GM12801 (cell line): ENCODE measurements around the gene MFN2.

Experiments used
- TF ChIP-seq, protein P1 (sequence below): IDR thresholded peaks from one replicate; pipeline ENCODE4 v1.5.1; 2011; ENCODE audit warnings: control low read depth; ENCODE audit not compliant: insufficient read length; ENCODE audit errors: extremely low read depth

The MFN2 gene

GRCh38 chr1:11940260-11940921 lies 39.9 kb upstream of the MFN2 start:
- TF ChIP-seq, protein P1, sequence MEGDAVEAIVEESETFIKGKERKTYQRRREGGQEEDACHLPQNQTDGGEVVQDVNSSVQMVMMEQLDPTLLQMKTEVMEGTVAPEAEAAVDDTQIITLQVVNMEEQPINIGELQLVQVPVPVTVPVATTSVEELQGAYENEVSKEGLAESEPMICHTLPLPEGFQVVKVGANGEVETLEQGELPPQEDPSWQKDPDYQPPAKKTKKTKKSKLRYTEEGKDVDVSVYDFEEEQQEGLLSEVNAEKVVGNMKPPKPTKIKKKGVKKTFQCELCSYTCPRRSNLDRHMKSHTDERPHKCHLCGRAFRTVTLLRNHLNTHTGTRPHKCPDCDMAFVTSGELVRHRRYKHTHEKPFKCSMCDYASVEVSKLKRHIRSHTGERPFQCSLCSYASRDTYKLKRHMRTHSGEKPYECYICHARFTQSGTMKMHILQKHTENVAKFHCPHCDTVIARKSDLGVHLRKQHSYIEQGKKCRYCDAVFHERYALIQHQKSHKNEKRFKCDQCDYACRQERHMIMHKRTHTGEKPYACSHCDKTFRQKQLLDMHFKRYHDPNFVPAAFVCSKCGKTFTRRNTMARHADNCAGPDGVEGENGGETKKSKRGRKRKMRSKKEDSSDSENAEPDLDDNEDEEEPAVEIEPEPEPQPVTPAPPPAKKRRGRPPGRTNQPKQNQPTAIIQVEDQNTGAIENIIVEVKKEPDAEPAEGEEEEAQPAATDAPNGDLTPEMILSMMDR = no peak

DNA sequence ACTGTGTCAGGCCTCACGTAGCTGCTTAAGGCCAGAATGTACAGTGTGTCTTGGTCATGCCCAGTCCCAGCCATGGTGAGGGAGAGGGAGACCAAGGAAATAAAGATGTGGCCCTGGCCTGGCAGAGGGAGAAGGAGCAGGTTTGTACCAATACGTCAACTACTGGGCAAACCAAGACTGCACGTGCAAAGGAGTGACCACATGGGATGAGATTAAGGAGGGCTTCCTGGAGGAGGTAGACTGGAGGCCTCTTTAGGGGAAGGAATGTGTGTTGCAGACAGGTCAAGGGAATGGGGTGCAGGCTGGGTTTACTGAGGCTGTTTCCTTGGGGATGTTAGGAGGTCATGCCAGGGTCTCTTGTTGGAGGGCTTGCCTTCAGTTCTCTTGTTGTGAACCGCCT lies 38.0 kb upstream of the MFN2 start:
- TF ChIP-seq, protein P1 = no peak

GRCh38 chr1:11943619-11944018 lies 36.6 kb upstream of the MFN2 start:
- TF ChIP-seq, protein P1 = no peak

DNA sequence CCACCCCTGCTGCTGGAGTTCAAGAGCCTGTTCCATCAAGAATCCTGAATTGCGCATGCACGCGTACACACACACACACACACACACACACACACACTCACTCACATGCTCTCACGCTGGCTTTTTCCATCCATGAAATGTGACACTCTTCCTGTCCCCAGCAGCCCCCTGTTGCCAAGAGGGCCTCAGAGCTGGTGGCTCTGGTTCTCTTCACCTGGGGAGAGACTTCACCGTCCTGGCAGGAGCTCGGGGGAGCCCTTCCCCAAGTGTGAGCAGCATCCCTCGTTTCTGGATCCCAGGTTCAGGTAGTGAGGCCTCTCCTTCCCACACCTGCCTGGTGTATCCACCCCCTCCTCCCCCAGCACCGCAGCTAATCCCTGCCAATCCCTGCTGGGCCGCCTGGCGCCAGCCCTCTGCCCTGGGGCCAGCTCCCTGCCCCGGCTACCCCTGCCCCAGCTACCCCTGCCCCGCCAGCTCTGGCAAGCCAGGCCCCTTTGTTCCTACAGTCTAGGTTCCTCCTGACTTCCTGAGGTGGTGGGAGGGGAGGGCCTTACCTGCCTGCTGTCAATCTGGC lies 35.8 kb upstream of the MFN2 start:
- TF ChIP-seq, protein P1 = no peak

DNA sequence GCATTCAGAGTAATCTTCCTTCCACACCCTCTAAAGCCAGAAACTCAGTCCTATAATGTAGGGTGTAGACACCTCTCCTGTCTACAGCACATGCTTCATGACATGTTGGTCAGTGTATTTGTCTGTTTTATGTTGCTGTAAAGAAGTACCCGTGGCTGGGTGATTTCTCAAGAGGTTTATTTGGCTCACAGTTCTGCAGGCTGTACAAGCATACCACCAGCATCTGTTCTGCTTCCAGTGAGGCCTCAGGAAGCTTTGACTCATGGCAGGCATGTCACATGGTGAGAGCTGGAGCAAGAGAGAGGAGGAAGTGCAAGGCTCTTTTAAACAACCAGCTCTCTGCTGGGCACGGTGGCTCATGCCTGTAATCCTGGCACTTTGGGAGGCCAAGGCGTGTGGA lies 33.6 kb upstream of the MFN2 start:
- TF ChIP-seq, protein P1 = no peak

GRCh38 chr1:11948822-11949458 lies 31.3 kb upstream of the MFN2 start:
- TF ChIP-seq, protein P1 = no peak

DNA sequence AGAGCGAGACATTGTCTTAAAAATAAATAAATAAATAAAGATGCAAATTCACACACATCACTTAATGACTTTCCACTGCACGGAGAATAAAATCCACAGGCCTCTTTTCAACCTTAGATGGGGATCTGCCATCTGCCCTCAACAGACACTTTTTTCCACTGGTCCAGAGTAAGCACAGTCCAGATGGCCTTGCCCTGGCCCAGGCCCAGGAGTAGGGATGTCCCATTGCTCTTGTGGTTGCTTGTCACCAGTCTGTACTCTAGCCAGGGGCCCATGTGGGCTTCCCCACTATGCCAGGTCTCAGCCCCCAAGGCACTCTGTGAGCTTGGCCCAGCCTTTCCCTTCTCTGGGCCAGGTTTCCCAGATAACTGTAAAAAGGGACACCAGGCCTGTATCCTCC lies 28.3 kb upstream of the MFN2 start:
- TF ChIP-seq, protein P1 = no peak
